Sigmoid colon (tissue), 4 donors: Measurements from ENCODE around the gene MYRIP.

ENCODE experiments used
- CTCF ChIP-seq, 4 experiments: fragments of 450-650 bp in 3 of 4; fragments of 200-600 bp in 1 of 4; IDR thresholded peaks; one replicate each; pipeline ENCODE4 v1.5.1; 2016 to 2019; ENCODE audit warnings: antibody characterized with exemption in 4 of 4, mild to moderate bottlenecking in 3 of 4, moderate library complexity in 2 of 4
- POLR2AphosphoS5 ChIP-seq, 4 donors: sonication (generic); formaldehyde crosslinking; IDR thresholded peaks; one replicate each; pipeline ENCODE4 v1.6.1; 2017; ENCODE audit warnings: antibody characterized with exemption in 4 of 4

GRCh38 chr3:39903253-39903652 is 93.8 kb downstream of the MYRIP start:
- TF ChIP-seq CTCF (IDR thresholded peaks at IDR 0.05) (no peak), POLR2AphosphoS5 (IDR thresholded peaks at IDR 0.05) (no peak)
